ENCODE data around the gene ECPAS.

The ECPAS gene

GRCh38 chr9:111440226-111440625, 44.0 kb downstream of the ECPAS start:
- no peak for DNase-seq (ENCODE audit: low spot score)
- TF ChIP-seq, protein P1, sequence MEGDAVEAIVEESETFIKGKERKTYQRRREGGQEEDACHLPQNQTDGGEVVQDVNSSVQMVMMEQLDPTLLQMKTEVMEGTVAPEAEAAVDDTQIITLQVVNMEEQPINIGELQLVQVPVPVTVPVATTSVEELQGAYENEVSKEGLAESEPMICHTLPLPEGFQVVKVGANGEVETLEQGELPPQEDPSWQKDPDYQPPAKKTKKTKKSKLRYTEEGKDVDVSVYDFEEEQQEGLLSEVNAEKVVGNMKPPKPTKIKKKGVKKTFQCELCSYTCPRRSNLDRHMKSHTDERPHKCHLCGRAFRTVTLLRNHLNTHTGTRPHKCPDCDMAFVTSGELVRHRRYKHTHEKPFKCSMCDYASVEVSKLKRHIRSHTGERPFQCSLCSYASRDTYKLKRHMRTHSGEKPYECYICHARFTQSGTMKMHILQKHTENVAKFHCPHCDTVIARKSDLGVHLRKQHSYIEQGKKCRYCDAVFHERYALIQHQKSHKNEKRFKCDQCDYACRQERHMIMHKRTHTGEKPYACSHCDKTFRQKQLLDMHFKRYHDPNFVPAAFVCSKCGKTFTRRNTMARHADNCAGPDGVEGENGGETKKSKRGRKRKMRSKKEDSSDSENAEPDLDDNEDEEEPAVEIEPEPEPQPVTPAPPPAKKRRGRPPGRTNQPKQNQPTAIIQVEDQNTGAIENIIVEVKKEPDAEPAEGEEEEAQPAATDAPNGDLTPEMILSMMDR (IDR thresholded peaks at IDR 0.05): no peak
- Histone ChIP-seq H3K27ac (no peak overlapping the region), H3K4me3 (no peak overlapping the region)

DNA sequence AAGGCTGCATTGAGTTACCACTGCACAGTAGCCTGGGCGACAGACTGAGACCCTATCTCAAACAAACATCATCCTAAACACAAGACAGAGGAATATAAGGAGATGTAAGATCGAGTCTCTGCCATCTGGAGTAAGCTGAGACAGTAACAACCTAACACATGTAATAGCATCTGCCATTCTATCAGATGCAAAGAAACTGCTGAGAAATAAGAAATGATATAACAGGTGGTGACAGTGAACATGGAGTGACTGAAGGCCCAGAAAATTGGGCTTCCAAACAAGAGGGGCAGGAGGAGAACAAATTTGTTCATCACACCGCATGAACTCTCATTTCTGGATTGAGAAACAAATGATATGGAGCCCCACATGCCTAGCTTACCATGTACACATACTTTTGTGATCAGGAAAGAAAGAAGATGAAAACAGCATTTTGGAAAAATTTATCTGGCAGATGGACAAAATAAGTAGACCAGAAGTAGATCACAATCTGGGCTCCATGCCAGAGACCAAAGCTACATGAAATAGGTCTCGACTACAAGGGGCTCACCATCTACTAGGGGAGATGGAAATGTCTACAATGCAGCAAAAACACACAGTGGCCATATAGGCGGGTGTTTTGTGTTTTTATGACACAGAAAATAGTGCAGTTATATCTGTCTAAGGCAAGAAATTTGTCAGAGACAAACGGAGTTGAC, 45.5 kb downstream of the ECPAS start:
- DNase-seq (ENCODE audit: low spot score): no peak
- no peak overlapping the region for H3K4me3 ChIP-seq
- TF ChIP-seq, protein P1 (IDR thresholded peaks at IDR 0.05): no peak
- H3K27ac ChIP-seq: no peak overlapping the region

DNA sequence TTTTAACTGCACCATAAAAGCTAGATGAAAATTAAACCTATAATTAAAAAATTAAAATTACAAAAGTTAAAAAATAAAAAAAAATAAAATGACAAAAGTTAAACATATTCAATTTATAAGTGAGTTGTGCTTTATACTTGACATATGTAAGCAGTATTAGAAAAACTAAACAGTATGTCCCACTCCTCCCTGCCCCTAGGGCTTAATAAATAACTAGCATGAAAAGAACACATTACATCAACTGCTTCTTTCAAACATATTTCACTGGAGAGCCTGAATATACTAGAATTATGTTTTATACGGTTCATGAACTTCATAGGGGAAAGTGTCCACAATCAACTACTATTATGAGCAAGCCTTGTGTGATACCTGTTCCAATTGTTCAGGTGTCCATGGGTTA, 47.6 kb downstream of the ECPAS start:
- DNase-seq (ENCODE audit: low spot score): no peak
- H3K27ac ChIP-seq: no peak overlapping the region
- TF ChIP-seq, protein P1 (IDR thresholded peaks at IDR 0.05): no peak
- H3K4me3 ChIP-seq: no peak overlapping the region

DNA sequence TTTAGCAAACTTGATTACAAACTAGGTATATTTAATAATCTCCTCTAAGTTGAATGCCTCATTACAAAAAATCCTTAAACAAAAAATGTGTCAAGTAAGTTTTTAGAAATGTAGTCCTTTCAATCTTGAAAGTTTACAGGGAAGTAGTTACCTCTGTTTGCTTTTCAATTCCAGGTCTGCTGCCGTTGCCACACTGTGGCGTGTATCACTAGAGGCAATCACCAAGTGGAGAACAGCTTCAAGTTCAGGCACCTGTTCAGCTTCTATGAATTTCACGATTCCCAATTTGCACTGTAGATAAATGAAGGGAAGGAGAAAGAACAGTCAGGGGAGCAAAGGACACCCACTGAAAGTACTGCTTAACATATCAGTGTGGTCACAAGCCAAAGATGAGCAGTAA, 51.1 kb downstream of the ECPAS start:
- TF ChIP-seq, protein P1 (IDR thresholded peaks at IDR 0.05): no peak
- Histone ChIP-seq H3K4me3 (no peak overlapping the region), H3K27ac (no peak overlapping the region)
- DNase-seq (ENCODE audit: low spot score): no peak

DNA sequence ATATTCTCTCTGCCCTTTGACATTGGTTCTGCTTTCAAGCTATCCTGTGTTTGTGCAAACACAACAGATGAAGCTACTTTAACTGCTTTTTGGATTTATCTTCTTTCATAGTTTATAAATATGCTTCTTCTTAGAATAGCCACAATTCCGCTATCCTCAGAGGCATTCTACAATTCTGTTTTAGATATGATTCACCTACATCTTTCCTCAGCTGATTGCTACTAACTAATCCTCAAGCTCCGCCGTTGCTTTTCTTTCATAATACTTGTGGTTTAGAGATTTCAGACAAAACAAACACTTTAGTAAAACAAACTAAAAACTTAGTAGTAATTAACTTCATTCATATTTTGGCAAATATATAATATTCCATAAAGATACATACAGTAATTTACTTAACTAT, 52.5 kb downstream of the ECPAS start:
- no peak for DNase-seq (ENCODE audit: low spot score)
- Histone ChIP-seq H3K27ac (no peak overlapping the region), H3K4me3 (no peak overlapping the region)
- TF ChIP-seq, protein P1 (IDR thresholded peaks at IDR 0.05): no peak

GRCh38 chr9:111429175-111429574, 55.0 kb downstream of the ECPAS start:
- no peak for DNase-seq (ENCODE audit: low spot score)
- Histone ChIP-seq H3K4me3 (no peak overlapping the region), H3K27ac (no peak overlapping the region)
- TF ChIP-seq, protein P1 (IDR thresholded peaks at IDR 0.05): no peak

GRCh38 chr9:111427186-111427585, 57.0 kb downstream of the ECPAS start:
- DNase-seq (ENCODE audit: low spot score): no peak
- TF ChIP-seq, protein P1 (IDR thresholded peaks at IDR 0.05): no peak
- no peak overlapping the region for H3K27ac ChIP-seq
- no peak overlapping the region for H3K4me3 ChIP-seq

Measured in coronary artery (tissue), 2 donors.